GM10266 (cell line): ENCODE measurements around the gene CRYBG2.
"Not testable (repeated sequence)": the region's sequence is repeated elsewhere in the genome, so short reads cannot be mapped to it uniquely, and the experiment has no call there.

Experiments used
- DNase-seq: peaks from one replicate; pipeline ENCODE4 v3.0.0; 2012; ENCODE audit errors: extremely low spot score
- TF ChIP-seq, protein P1 (sequence below): IDR thresholded peaks from 2 replicates; pipeline ENCODE4 v1.5.1; 2012; ENCODE audit warnings: mild to moderate bottlenecking, low read depth; ENCODE audit not compliant: control insufficient read depth, insufficient read depth; ENCODE audit errors: missing control alignments

The CRYBG2 gene

GRCh38 chr1:26296340-26297056 lies 57.4 kb downstream of the CRYBG2 start:
- no peak for DNase-seq
- TF ChIP-seq, protein P1, sequence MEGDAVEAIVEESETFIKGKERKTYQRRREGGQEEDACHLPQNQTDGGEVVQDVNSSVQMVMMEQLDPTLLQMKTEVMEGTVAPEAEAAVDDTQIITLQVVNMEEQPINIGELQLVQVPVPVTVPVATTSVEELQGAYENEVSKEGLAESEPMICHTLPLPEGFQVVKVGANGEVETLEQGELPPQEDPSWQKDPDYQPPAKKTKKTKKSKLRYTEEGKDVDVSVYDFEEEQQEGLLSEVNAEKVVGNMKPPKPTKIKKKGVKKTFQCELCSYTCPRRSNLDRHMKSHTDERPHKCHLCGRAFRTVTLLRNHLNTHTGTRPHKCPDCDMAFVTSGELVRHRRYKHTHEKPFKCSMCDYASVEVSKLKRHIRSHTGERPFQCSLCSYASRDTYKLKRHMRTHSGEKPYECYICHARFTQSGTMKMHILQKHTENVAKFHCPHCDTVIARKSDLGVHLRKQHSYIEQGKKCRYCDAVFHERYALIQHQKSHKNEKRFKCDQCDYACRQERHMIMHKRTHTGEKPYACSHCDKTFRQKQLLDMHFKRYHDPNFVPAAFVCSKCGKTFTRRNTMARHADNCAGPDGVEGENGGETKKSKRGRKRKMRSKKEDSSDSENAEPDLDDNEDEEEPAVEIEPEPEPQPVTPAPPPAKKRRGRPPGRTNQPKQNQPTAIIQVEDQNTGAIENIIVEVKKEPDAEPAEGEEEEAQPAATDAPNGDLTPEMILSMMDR = no peak

GRCh38 chr1:26295194-26296138 lies 58.5 kb downstream of the CRYBG2 start:
- DNase-seq = no peak
- TF ChIP-seq, protein P1 = no peak

GRCh38 chr1:26293911-26294463 lies 59.9 kb downstream of the CRYBG2 start:
- TF ChIP-seq, protein P1 = no peak

DNA sequence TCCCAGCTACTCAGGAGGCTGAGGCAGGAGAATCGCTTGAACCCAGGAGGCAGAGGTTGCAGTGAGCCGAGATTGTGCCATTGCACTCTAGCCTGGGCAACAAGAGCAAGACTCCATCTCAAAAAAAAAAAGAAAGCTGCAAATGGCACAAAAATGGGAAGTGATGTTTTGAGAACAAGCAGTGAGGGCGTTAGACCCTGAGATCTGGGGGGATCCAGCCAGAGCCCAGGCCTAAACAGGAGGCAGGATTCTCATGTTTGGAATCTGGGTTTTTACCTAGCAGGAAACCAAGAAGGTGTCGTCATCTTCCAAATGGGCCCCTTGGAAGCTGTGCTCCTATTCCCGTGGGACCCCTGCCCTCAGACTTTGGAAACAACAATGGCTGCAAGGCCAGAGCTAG lies 61.2 kb downstream of the CRYBG2 start:
- DNase-seq = not testable (repeated sequence)

More at GRCh38 chr1:26293911-26294463, 59.9 kb downstream of the CRYBG2 start:
- no peak for DNase-seq

GRCh38 chr1:26291939-26292338 lies 62.0 kb downstream of the CRYBG2 start:
- TF ChIP-seq, protein P1 = no peak

GRCh38 chr1:26291433-26291832 lies 62.5 kb downstream of the CRYBG2 start:
- TF ChIP-seq, protein P1 = no peak
- no peak for DNase-seq

More at GRCh38 chr1:26291939-26292338, 62.0 kb downstream of the CRYBG2 start:
- no peak for DNase-seq

DNA sequence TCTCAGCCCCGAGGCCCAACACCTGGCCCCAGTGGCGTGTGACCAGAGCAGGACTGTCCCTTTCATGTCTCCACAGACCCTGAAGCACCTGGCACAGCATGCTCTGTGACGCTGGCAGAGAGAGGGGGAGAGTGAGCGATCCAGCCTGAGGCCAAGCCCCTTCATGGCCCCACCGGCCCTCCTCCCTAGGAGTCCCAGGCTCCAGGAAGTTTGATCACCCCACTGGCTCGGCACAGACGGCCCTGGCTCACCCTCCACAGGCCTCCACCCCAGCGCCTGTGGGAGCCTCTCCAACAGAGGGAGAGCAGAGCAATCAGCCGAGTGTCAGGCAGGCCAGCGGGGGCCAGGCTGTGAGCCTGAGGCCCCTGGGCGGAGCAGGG lies 63.1 kb downstream of the CRYBG2 start:
- TF ChIP-seq, protein P1 = no peak
- no peak for DNase-seq
